ENCODE results near the gene ZNF674. TPM values are rescaled to one million over a fixed set of nuclear protein-coding genes. Genes with fewer than 3 reads are reported as not detected.
A peak's percentile ranks its signal among the peaks of the same experiment; 100 is the strongest.

Gene ZNF674
- total and polyA plus RNA-seq, 10 of the 15 experiments (the other 5 are each of a cell fraction or from before 2014, with no cell fraction given): 1.0 to 3.7 (median 1.8) TPM

DNA sequence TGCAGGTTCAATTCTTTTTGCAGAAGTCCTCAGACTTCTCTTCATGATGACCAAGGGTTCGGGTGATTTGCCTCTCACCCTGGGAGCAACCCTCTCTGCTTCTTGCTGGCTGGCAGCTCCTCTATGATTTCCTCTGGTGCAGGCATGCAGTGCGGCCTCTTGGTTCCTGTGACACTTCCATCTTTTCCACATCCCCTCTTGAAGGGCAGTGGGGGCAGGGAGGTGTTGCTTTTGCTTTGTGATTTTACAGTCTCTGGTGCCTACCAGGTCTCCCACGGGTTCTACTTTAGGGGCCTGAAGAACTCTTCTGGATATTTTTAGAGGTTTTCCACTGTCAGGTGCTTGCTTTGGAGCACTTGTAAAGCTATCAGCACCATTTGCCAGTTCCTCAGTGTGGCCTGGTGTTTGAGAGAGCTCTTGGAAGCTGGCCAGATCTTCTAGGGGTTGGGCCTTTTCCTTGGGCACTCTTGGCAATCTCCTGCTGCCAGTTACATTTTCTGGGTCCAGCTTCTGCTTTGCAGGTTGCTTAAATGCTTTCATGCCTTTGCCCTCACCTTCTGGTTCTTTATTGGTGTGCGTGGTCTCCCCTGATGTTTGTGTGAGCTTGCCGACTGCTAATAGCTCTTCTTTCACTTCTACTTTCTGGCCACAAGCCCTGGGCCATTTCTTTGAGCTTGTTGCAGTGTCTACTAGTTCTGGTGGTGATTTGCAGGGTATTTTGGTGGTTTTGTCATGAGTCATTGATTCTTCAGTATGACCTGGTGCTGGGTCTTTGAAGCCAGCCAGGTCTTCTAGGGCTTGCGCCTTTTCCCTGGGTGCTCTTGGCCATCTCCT, 16.8 kb upstream of the ZNF674 start (continued):
- TF ChIP-seq PRDM15 (CRISPR knock-in tag; IDR thresholded peaks at IDR 0.05) (no peak), IRF4 (IDR thresholded peaks at IDR 0.05; ENCODE audit: low read depth, low read length) (peak; percentile 87), KAT2A (conservative IDR thresholded peaks at IDR 0.05; ENCODE audit: control insufficient read depth, low read depth, low read length) (no peak), BCL11A (IDR thresholded peaks at IDR 0.05; ENCODE audit: low read depth, low read length) (peak; percentile 91), PAX5 (IDR thresholded peaks at IDR 0.05; ENCODE audit: borderline replicate concordance, low read depth, low read length) (peak; percentile 95), MEF2B (IDR thresholded peaks at IDR 0.05; ENCODE audit: partially characterized antibody, poor library complexity, severe bottlenecking) (peak; percentile 70), HCFC1 (IDR thresholded peaks at IDR 0.05; ENCODE audit: low read length) (no peak), ZNF622 (IDR thresholded peaks at IDR 0.05) (no peak), BACH1 (IDR thresholded peaks at IDR 0.05; ENCODE audit: borderline replicate concordance) (no peak; the same call in 1 of the 2 replicates), NFIC (IDR thresholded peaks at IDR 0.05; ENCODE audit: low read depth, low read length) (peak; percentile 79), MXI1 (IDR thresholded peaks at IDR 0.05; ENCODE audit: low read depth, low read length) (0 out of 2 replicates have a peak, but pooled peaks have one; percentile 8), SUPT20H (IDR thresholded peaks at IDR 0.05; ENCODE audit: borderline replicate concordance, control insufficient read depth, low read depth, low read length) (no peak), ZNF217 (IDR thresholded peaks at IDR 0.05) (peak; percentile 54; the same call in 1 of the 2 replicates), CBX5 (IDR thresholded peaks at IDR 0.05; ENCODE audit: low read depth) (peak; percentile 70; the same call in 1 of the 2 replicates), MYC (IDR thresholded peaks at IDR 0.05; ENCODE audit: insufficient read depth, insufficient read length, insufficient replicate concordance, low read length, severe bottlenecking) (no peak), JUND (IDR thresholded peaks at IDR 0.05; ENCODE audit: low read depth, low read length) (peak; percentile 50; the same call in 1 of the 2 replicates), DPF2 (IDR thresholded peaks at IDR 0.05) (peak; percentile 90), SMARCA5 (IDR thresholded peaks at IDR 0.05) (0 out of 2 replicates have a peak, but pooled peaks have one; percentile 27), BHLHE40 (IDR thresholded peaks at IDR 0.05; ENCODE audit: borderline replicate concordance in 1 of 2, low read depth in 2 of 2, low read length in 1 of 2) (peak; percentile 66 to 77; a peak in 2 of 4 replicates), IKZF2 (IDR thresholded peaks at IDR 0.05) (peak; percentile 79 to 91; a peak in 3 of 4 replicates)
- TF ChIP-seq, protein P1, sequence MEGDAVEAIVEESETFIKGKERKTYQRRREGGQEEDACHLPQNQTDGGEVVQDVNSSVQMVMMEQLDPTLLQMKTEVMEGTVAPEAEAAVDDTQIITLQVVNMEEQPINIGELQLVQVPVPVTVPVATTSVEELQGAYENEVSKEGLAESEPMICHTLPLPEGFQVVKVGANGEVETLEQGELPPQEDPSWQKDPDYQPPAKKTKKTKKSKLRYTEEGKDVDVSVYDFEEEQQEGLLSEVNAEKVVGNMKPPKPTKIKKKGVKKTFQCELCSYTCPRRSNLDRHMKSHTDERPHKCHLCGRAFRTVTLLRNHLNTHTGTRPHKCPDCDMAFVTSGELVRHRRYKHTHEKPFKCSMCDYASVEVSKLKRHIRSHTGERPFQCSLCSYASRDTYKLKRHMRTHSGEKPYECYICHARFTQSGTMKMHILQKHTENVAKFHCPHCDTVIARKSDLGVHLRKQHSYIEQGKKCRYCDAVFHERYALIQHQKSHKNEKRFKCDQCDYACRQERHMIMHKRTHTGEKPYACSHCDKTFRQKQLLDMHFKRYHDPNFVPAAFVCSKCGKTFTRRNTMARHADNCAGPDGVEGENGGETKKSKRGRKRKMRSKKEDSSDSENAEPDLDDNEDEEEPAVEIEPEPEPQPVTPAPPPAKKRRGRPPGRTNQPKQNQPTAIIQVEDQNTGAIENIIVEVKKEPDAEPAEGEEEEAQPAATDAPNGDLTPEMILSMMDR (IDR thresholded peaks at IDR 0.05 in 2 of 3, conservative IDR thresholded peaks at IDR 0.05 in 1 of 3; ENCODE audit: control insufficient read depth in 2 of 3, extremely low read depth in 1 of 3, insufficient read depth in 1 of 3, low read depth in 3 of 3, low read length in 3 of 3): no peak
- TF ChIP-seq, protein P2, sequence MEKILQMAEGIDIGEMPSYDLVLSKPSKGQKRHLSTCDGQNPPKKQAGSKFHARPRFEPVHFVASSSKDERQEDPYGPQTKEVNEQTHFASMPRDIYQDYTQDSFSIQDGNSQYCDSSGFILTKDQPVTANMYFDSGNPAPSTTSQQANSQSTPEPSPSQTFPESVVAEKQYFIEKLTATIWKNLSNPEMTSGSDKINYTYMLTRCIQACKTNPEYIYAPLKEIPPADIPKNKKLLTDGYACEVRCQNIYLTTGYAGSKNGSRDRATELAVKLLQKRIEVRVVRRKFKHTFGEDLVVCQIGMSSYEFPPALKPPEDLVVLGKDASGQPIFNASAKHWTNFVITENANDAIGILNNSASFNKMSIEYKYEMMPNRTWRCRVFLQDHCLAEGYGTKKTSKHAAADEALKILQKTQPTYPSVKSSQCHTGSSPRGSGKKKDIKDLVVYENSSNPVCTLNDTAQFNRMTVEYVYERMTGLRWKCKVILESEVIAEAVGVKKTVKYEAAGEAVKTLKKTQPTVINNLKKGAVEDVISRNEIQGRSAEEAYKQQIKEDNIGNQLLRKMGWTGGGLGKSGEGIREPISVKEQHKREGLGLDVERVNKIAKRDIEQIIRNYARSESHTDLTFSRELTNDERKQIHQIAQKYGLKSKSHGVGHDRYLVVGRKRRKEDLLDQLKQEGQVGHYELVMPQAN (conservative IDR thresholded peaks at IDR 0.05): no peak

All from GM12878 (cell line).